PC-3 (cell line): ENCODE measurements around the gene VTA1. TPM values are rescaled to one million over a fixed set of nuclear protein-coding genes. Genes with fewer than 3 reads are reported as not detected.

ENCODE experiments used
- ATAC-seq: fragments of 200-7000 bp; cut with Tn5 transposase; 2 replicates; pipeline ENCODE4 v1.9.1; 2020; ENCODE audit warnings: mild to moderate bottlenecking, moderate library complexity
- BruUV-seq: library from RNA; stranded (reverse); fragments of 400-500 nt; replicated peaks from 2 replicates; lab custom pipeline; 2021; lab: Mats Ljungman, UMichigan
- CTCF ChIA-PET: fragments of 300-600 bp; sonication (Branson Sonifier 250); formaldehyde crosslinking; loops from one replicate; lab custom pipeline; 2022; ENCODE audit warnings: antibody characterized with exemption; lab: Charles Lee
- POLR2A ChIA-PET: fragments of 300-600 bp; sonication (Branson Sonifier 250); formaldehyde crosslinking; loops from one replicate; lab custom pipeline; 2022; ENCODE audit warnings: antibody characterized with exemption; ENCODE audit not compliant: unreplicated experiment; lab: Charles Lee
- DNase-seq: peaks from one replicate; pipeline ENCODE4 v3.0.0-alpha.2; 2015
- H2AFZ ChIP-seq: fragments of 300-600 bp; sonication (generic); 2 replicates; pipeline ENCODE4 v1.6.0; 2016; ENCODE audit warnings: antibody characterized with exemption, low read length
- H3F3A ChIP-seq: fragments of 300-600 bp; sonication (generic); one replicate; pipeline ENCODE4 v1.6.0; 2017; ENCODE audit warnings: antibody characterized with exemption, low read length, control low read depth, mild to moderate bottlenecking; ENCODE audit not compliant: unreplicated experiment
- H3K27ac ChIP-seq: fragments of 300-600 bp; sonication (generic); 2 replicates; pipeline ENCODE4 v1.5.1; 2016; ENCODE audit warnings: mild to moderate bottlenecking, low read length
- H3K27me3 ChIP-seq: fragments of 300-600 bp; sonication (generic); 2 replicates; pipeline ENCODE4 v1.6.1; 2016; ENCODE audit warnings: low read length, mixed read lengths
- H3K36me3 ChIP-seq: fragments of 300-600 bp; sonication (generic); 2 replicates; pipeline ENCODE4 v1.6.1; 2016; ENCODE audit warnings: low read depth, mixed run types, low read length, mixed read lengths
- H3K4me1 ChIP-seq: fragments of 300-600 bp; sonication (generic); 2 replicates; pipeline ENCODE4 v1.5.1; 2016; ENCODE audit warnings: low read length; ENCODE audit not compliant: insufficient read depth
- H3K4me2 ChIP-seq: fragments of 300-600 bp; sonication (generic); 2 replicates; pipeline ENCODE4 v1.6.0; 2016; ENCODE audit warnings: low read length
- H3K4me3 ChIP-seq: fragments of 300-600 bp; sonication (generic); 2 replicates; pipeline ENCODE4 v1.5.1; 2016; ENCODE audit warnings: mild to moderate bottlenecking, low read length, mixed read lengths
- H3K79me2 ChIP-seq: fragments of 300-600 bp; sonication (generic); 2 replicates; pipeline ENCODE4 v1.6.1; 2017; ENCODE audit warnings: low read length, mixed read lengths
- H3K9ac ChIP-seq: fragments of 300-600 bp; sonication (generic); 2 replicates; pipeline ENCODE4 v1.6.0; 2016; ENCODE audit warnings: mild to moderate bottlenecking, low read length
- H3K9me2 ChIP-seq: fragments of 300-600 bp; sonication (generic); replicated peaks from 2 replicates; pipeline ENCODE4 v1.6.1; 2016; ENCODE audit warnings: mixed run types, low read length, mixed read lengths
- H3K9me3 ChIP-seq: fragments of 300-600 bp; sonication (generic); 2 replicates; pipeline ENCODE4 v1.6.1; 2016; ENCODE audit warnings: low read length, mixed read lengths
- H4K20me1 ChIP-seq: fragments of 300-600 bp; sonication (generic); 2 replicates; pipeline ENCODE4 v1.6.1; 2016; ENCODE audit warnings: low read length, mixed read lengths
- EZH2 ChIP-seq: fragments of 300-600 bp; sonication (generic); IDR thresholded peaks from one replicate; pipeline ENCODE4 v1.6.1; 2017; ENCODE audit warnings: antibody characterized with exemption, mild to moderate bottlenecking, low read length; ENCODE audit not compliant: unreplicated experiment
- EZH2phosphoT487 ChIP-seq: fragments of 300-600 bp; sonication (generic); IDR thresholded peaks from 2 replicates; pipeline ENCODE4 v1.6.1; 2018; ENCODE audit warnings: mild to moderate bottlenecking, antibody characterized with exemption, low read length, borderline replicate concordance
- intact Hi-C: fragments of 100-400 bp; cut with micrococcal nuclease; formaldehyde crosslinking; loops from 2 replicates; pipeline ENCODE4 v1.9.0; 2023
- total RNA-seq: library from RNA; depleted of rRNA; stranded (reverse); fragments of >200 nt; gene quantifications from 2 replicates; pipeline ENCODE4 v1.2.3, GENCODE V29; 2014
- TF ChIP-seq, protein P1 (sequence below): fragments of 300-600 bp; sonication (generic); conservative IDR thresholded peaks from 2 replicates; pipeline ENCODE4 v1.5.1; 2017; ENCODE audit warnings: antibody characterized with exemption, low read depth, mild to moderate bottlenecking, low read length

The VTA1 gene
- total RNA-seq, 1 experiment from 2014 or later = 38.6 TPM

DNA sequence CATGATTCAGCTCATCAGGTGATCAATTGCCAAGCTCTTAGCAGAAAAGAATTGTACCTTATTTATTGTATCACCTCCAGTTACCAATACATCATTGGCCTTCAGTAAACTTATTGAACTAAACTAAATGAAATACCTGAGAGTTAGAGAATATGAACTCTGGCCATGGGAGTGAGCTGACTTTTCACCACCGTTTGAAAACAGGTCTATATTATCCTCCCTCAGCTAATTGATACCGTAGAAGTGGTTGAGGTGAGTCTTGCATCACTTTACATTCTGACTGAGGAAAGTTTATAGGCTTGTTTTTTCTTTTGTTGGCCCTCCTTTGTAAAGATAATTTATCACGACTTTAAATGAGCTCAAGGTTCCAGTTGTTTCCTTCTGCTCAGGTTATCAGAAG lies 102.2 kb downstream of the VTA1 start:
- no TSS peak for BruUV-seq
- Histone ChIP-seq H3K4me3 (no peak overlapping the region), H3K27me3 (no peaks in the 10 kb centered on the region), H3F3A (no peaks in the 10 kb centered on the region), H3K36me3 (no peaks in the 10 kb centered on the region), H4K20me1 (no peaks in the 10 kb centered on the region), H3K9me2 (no peaks in the 10 kb centered on the region), H3K4me2 (no peak overlapping the region), H3K4me1 (no peaks in the 10 kb centered on the region), H3K79me2 (no peaks in the 10 kb centered on the region), H3K27ac (no peak overlapping the region), H2AFZ (no peak overlapping the region), H3K9me3 (no peaks in the 10 kb centered on the region), H3K9ac (no peak overlapping the region)
- TF ChIP-seq EZH2 = no peak
- TF ChIP-seq, protein P1, sequence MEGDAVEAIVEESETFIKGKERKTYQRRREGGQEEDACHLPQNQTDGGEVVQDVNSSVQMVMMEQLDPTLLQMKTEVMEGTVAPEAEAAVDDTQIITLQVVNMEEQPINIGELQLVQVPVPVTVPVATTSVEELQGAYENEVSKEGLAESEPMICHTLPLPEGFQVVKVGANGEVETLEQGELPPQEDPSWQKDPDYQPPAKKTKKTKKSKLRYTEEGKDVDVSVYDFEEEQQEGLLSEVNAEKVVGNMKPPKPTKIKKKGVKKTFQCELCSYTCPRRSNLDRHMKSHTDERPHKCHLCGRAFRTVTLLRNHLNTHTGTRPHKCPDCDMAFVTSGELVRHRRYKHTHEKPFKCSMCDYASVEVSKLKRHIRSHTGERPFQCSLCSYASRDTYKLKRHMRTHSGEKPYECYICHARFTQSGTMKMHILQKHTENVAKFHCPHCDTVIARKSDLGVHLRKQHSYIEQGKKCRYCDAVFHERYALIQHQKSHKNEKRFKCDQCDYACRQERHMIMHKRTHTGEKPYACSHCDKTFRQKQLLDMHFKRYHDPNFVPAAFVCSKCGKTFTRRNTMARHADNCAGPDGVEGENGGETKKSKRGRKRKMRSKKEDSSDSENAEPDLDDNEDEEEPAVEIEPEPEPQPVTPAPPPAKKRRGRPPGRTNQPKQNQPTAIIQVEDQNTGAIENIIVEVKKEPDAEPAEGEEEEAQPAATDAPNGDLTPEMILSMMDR = no peak
- no peak for TF ChIP-seq EZH2phosphoT487
- ChIA-PET CTCF (no interaction called here), POLR2A (no interaction called here)
- ATAC-seq (no peak), DNase-seq (no peak)
- intact Hi-C loops = no loop called here

DNA sequence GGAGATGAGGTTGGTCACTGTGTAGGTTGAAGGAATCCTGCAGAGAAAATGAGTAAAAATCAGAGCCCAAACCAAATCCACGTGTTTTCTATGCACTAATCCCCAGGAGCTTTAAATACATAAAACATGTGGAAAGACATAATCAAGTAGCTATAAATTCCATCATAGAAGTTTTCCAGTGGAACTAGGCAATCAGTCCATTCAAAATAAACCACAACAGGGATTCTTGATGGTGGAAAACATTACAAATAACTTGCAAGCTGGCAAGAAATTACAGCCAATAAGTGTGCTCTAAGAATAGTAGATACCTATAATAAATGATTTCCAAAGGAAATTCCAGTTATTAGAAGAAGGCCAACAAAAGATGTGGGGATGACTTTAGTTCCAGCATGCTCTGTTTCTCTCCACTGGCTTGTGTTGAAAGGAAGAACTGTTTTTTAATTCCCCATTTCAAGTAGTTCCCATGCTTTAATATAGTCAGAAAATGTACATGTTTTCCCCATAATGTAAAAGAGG lies 104.9 kb downstream of the VTA1 start:
- Histone ChIP-seq H4K20me1 (no peaks in the 10 kb centered on the region), H3K36me3 (no peaks in the 10 kb centered on the region), H3K4me3 (no peak overlapping the region), H3K9me2 (no peaks in the 10 kb centered on the region), H3K27me3 (no peaks in the 10 kb centered on the region), H3K4me1 (no peaks in the 10 kb centered on the region), H3F3A (no peaks in the 10 kb centered on the region), H3K27ac (no peak overlapping the region), H3K79me2 (no peaks in the 10 kb centered on the region), H3K9ac (no peak overlapping the region), H2AFZ (no peak overlapping the region), H3K4me2 (no peak overlapping the region), H3K9me3 (no peaks in the 10 kb centered on the region)
- ATAC-seq = no peak
- ChIA-PET POLR2A (no interaction called here), CTCF (no interaction called here)
- TF ChIP-seq, protein P1 = no peak
- TF ChIP-seq EZH2 (no peak), EZH2phosphoT487 (no peak)
- DNase-seq = no peak
- intact Hi-C loops = no loop called here
- no TSS peak for BruUV-seq

DNA sequence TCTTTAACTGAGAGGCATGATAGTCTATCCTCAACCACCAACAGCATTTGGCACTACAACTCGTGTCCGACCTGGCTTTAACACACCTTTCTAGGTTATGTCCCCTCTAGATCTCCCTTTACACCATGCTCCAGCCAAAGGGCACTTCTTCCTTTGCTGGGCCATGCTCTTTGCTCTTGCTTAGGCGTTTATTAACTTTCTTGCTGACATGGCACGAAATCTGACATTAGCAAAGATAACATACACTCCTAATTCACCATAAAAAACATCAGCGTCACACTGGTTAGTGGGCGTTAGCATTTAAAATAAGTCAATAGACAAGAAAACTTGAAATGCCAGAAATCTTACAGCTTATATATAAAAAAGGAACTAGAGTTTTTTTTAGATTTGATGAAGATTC lies 107.5 kb downstream of the VTA1 start:
- ChIA-PET POLR2A (no interaction called here), CTCF (no interaction called here)
- Histone ChIP-seq H4K20me1 (no peaks in the 10 kb centered on the region), H3K4me2 (no peak overlapping the region), H3K9ac (no peak overlapping the region), H3K4me1 (no peaks in the 10 kb centered on the region), H3F3A (no peaks in the 10 kb centered on the region), H3K4me3 (no peak overlapping the region), H2AFZ (no peak overlapping the region), H3K27me3 (no peaks in the 10 kb centered on the region), H3K9me3 (no peaks in the 10 kb centered on the region), H3K9me2 (no peaks in the 10 kb centered on the region), H3K27ac (no peak overlapping the region), H3K79me2 (no peaks in the 10 kb centered on the region), H3K36me3 (no peaks in the 10 kb centered on the region)
- intact Hi-C loops = no loop called here
- no TSS peak for BruUV-seq
- no peak for ATAC-seq
- TF ChIP-seq EZH2 = no peak
- no peak for TF ChIP-seq EZH2phosphoT487
- TF ChIP-seq, protein P1 = no peak
- no peak for DNase-seq
